Small intestine (tissue), 7 donors: ENCODE measurements around the gene ARHGEF25. TPM values are rescaled to one million over a fixed set of nuclear protein-coding genes. Genes with fewer than 3 reads are reported as not detected.
"Not testable (repeated sequence)": the region's sequence is repeated elsewhere in the genome, so short reads cannot be mapped to it uniquely, and the experiment has no call there.

Experiments used
- DNase-seq, 2 donors: peaks; one replicate each; pipeline versions ENCODE4 v3.0.0 to v3.0.0-alpha.2; 2013
- FAIRE-seq: peaks from 2 replicates; lab custom pipeline; 2012; peaks lifted over from hg19 to GRCh38; lab: Jason Lieb, UNC
- H3K27ac ChIP-seq, 3 donors: one replicate each; pipeline ENCODE4 v1.5.1; 2013; ENCODE audit warnings: low read length in 2 of 3, mild to moderate bottlenecking in 2 of 3, control low read depth in 1 of 3, inconsistent platforms in 1 of 3, low read depth in 1 of 3, moderate library complexity in 1 of 3
- H3K27me3 ChIP-seq, 3 donors: one replicate each; pipeline ENCODE4 v1.6.1; 2013; ENCODE audit warnings: low read length in 3 of 3, inconsistent platforms in 1 of 3; ENCODE audit not compliant: control insufficient read depth in 3 of 3, insufficient read depth in 3 of 3
- H3K36me3 ChIP-seq, 3 donors: one replicate each; pipeline ENCODE4 v1.6.1; 2013; ENCODE audit warnings: low read length in 3 of 3, inconsistent platforms in 1 of 3, low read depth in 1 of 3, mild to moderate bottlenecking in 1 of 3, moderate library complexity in 1 of 3; ENCODE audit not compliant: control insufficient read depth in 3 of 3, insufficient read depth in 2 of 3
- H3K4me1 ChIP-seq, 3 donors: one replicate each; pipeline ENCODE4 v1.6.1; 2013; ENCODE audit warnings: low read length in 2 of 3, inconsistent platforms in 1 of 3, low read depth in 1 of 3, mild to moderate bottlenecking in 1 of 3, moderate library complexity in 1 of 3; ENCODE audit not compliant: control insufficient read depth in 3 of 3, insufficient read depth in 2 of 3
- H3K4me3 ChIP-seq, 3 donors: one replicate each; pipeline ENCODE4 v1.5.1; 2013; ENCODE audit warnings: low read length in 3 of 3, control low read depth in 1 of 3, inconsistent platforms in 1 of 3, low read depth in 1 of 3, mild to moderate bottlenecking in 1 of 3, moderate library complexity in 1 of 3
- H3K9me3 ChIP-seq, 2 donors: one replicate each; pipeline ENCODE4 v1.6.1; 2013; ENCODE audit warnings: low read depth in 1 of 2, low read length in 1 of 2; ENCODE audit not compliant: control insufficient read depth in 2 of 2, insufficient read depth in 1 of 2
- WGBS, 3 donors: extraction: QIAGEN DNeasy Blood & Tissue Kit; methylation state at CpG; one replicate each; pipeline ENCODE4 v1.1.7; 2013; 5-methylcytosine and 5-hydroxymethylcytosine counted together
- polyA plus RNA-seq, 4 donors: library from polyadenylated mRNA; stranded (reverse) in 3 of 4; unstranded in 1 of 4; fragments of 200-250 nt in 3 of 4; fragments of 120-200 nt in 1 of 4; gene quantifications; one replicate each; pipeline versions ENCODE4 v1.2.1 to v1.2.3, GENCODE V29; 2013
- donor health status: healthy with polysubstance abuse.
- donor health status: control.
- donor health status: control.
- donor health status: Bipolar disorder and iron deficiency.
- donor health status: healthy.

ARHGEF25 gene
- polyA plus RNA-seq, 4 donors = 4.6 to 11.8 (median 6.0) TPM; not detected in 1

DNA sequence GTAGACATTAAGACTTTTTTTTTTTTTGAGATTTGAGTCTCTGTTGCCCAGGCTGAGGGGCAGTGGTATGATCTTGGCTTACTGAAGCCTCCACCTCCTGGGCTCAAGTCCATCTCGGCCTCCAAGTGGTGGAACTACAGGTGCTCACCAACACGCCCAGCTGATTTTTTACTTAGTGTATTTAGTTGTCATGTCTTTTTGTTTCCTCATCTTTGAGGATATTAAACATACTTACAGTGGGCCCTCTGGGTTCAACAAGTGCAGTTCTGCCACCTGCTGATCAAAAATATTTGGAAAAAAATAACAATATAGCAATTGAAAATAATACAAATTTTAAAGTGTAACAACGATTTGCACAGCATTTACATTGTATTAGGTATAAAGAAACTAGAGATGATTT, 26.1 kb downstream of the ARHGEF25 start:
- Histone ChIP-seq H3K4me1 (peaks cover 0 to 4% (median 0%) of the 10 kb centered on the region in 3 donors), H3K27ac (no peak overlapping the region), H3K27me3 (peaks cover 2 to 53% (median 11%) of the 10 kb centered on the region in 3 donors), H3K4me3 (no peak overlapping the region), H3K36me3 (no peaks in the 10 kb centered on the region), H3K9me3 (no peaks in the 10 kb centered on the region)
- DNase-seq (no peak), FAIRE-seq (no peak)
- 45 to 65% (median 47%) methylated on average over 3 of the region's 3 CpGs for WGBS, 3 donors

DNA sequence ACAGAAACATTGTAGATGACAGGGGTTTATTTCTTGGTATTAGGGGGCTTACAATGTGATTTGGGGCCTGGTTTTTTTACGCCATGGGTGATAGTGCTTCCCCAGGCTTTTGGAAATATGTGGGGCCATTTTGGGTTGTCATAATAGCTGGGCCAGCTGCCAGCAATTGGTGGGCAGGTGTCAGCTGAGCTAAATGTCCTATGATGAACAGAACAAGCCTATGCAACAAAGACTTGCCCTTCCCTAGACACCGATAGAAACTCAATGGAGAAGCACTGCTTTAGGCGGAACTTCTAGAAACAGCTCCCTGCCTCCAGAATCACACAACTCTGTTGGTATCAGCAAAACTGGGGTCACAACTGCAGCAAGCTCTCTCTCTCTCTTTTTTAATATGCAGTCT, 26.9 kb downstream of the ARHGEF25 start:
- WGBS, 3 donors = 79 to 88% (median 87%) methylated on average over 3 of the region's 3 CpGs
- no peaks in the 10 kb centered on the region for H3K4me1 ChIP-seq
- FAIRE-seq (no peak), DNase-seq (no peak)
- H3K27me3 ChIP-seq = peaks cover 2 to 47% (median 11%) of the 10 kb centered on the region in 3 donors
- no peaks in the 10 kb centered on the region for H3K36me3 ChIP-seq
- H3K4me3 ChIP-seq = no peak overlapping the region
- H3K27ac ChIP-seq = no peak overlapping the region
- no peaks in the 10 kb centered on the region for H3K9me3 ChIP-seq

DNA sequence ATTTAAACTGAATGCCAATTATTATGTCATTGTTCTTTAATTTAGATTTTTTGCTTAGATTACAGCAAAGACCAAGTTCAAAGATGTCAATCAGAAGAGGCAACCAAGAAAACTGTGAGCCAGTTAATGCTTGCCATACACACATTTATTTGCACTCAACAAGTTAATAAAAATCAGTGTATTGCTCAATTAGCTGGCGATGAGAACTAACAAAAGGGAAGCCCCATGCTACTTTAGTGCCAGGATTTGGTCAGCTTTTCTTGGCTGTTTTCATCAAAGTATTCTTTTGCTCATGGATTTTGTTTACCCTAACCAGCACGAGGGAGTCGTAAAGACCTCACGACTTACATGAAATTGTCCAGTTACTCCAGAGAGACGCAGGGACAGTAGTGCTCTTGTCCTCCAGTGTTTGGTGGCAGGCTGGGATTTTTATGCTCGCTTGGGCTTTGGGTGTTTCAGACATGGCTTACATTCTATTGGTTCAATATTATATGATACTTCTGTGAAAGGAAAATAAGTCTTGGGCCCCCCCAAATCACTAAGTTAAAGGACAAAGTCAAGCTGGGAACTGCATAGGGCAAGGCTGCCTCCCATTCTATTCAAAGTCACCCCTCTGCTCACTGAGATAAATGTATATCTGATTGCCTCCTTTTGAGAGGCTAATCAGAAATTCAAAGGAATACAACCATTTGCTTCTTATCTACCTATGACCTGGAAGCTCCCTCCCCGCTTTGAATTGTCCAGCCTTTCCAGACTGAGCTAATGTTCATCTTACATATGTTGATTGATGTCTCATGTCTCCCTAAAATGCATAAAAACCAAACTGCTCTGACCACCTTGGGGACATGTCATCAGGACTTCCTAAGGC, 29.2 kb downstream of the ARHGEF25 start:
- Histone ChIP-seq H3K27ac (no peak overlapping the region), H3K4me3 (no peak overlapping the region), H3K4me1 (no peaks in the 10 kb centered on the region), H3K36me3 (no peaks in the 10 kb centered on the region), H3K9me3 (peaks cover 0 to 5% of the 10 kb centered on the region in 2 donors), H3K27me3 (peaks cover 2 to 31% (median 7%) of the 10 kb centered on the region in 3 donors)
- WGBS, 3 donors = 61 to 68% (median 67%) methylated on average over 7 of the region's 7 CpGs
- FAIRE-seq = no peak
- no peak for DNase-seq

DNA sequence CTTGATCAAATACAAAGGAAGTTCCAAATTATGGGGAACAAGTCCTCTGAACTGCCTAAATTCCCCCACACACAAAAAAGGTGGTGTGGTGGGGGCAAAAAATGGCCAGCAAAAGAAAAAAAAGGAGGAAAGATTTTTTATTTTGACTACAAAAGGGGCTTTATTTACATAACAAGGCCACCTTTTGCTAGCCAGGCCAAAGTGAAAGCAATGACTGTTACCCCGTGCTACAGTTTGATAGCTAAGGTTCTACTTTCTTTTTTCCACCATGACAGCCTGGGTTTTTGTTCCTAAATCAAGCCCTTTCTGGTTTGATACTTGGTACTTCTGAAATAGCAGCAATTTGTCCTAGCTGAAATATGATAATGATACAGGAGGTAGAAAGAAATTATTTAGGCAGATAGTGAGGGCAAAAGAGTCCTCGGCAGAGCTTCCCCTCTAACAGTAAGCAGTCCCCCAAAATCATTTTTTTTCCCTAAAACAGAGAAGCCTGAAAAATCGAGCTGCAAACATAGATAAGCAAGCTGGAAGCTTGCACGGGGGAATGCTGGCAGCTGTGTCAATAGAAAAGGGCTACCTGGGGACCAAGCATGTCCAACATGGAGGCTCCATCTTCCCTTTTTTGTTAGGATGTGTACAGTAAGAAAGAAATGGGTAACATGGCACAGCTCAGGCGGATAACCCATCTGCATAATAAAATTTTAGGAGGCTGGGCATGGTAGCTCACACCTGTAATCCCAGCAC, 30.6 kb downstream of the ARHGEF25 start:
- no peak for DNase-seq
- Histone ChIP-seq H3K4me1 (no peaks in the 10 kb centered on the region), H3K4me3 (no peak overlapping the region), H3K36me3 (no peaks in the 10 kb centered on the region), H3K9me3 (peaks cover 0 to 13% of the 10 kb centered on the region in 2 donors), H3K27me3 (peaks cover 0 to 27% (median 7%) of the 10 kb centered on the region in 3 donors), H3K27ac (no peak overlapping the region)
- FAIRE-seq = no peak
- 39 to 57% (median 54%) methylated on average over 5 of the region's 5 CpGs for WGBS, 3 donors

DNA sequence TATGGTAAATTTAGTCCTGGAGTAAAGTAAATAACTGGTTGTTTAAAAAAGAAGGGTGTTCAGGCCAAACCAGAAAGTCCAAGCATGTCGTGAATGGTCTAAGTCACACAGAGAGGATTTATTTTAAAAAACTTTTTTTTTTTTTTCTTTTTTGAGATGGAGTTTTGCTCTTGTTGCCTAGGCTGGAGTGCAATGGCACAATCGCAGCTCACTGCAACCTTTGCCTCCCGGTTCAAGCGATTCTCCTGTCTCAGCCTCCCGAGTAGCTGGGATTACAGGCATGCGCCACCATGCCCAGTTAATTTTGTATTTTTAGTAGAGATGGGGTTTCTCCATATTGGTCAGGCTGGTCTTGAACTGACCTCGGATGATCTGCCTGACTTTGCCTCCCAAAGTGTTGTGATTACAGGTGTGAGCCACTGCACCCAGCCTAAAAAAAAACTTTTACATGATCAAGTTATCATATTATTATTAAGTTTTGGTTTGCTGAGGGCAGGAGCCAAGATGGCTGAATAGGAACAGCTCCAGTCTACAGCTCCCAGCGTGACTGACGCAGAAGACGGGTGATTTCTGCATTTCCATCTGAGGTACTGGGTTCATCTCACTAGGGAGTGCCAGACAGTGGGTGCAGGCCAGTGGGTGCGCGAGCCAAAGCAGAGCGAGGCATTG, 34.9 kb downstream of the ARHGEF25 start:
- not testable (repeated sequence) for H3K27me3 ChIP-seq, H3K4me1 ChIP-seq, FAIRE-seq, H3K4me3 ChIP-seq, DNase-seq, H3K36me3 ChIP-seq, H3K27ac ChIP-seq
- peaks cover 0 to 13% of the 10 kb centered on the region in 2 donors for H3K9me3 ChIP-seq
- WGBS, 3 donors = 71 to 81% (median 74%) methylated on average over 11 to 13 of the region's 13 CpGs

DNA sequence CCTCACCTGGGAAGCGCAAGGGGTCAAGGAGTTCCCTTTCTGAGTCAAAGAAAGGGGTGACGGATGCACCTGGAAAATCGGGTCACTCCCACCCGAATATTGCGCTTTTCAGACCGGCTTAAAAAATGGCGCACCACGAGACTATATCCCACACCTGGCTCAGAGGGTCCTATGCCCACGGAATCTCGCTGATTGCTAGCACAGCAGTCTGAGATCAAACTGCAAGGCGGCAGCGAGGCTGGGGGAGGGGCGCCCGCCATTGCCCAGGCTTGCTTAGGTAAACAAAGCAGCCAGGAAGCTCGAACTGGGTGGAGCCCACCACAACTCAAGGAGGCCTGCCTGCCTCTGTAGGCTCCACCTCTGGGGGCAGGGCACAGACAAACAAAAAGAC, 35.4 kb downstream of the ARHGEF25 start:
- H3K4me1 ChIP-seq, H3K27ac ChIP-seq, H3K36me3 ChIP-seq, H3K4me3 ChIP-seq, FAIRE-seq, H3K27me3 ChIP-seq, DNase-seq: not testable (repeated sequence)
- peaks cover 0 to 13% of the 10 kb centered on the region in 2 donors for H3K9me3 ChIP-seq
- WGBS, 3 donors = 90 to 94% (median 93%) methylated on average over 2 to 10 of the region's 15 CpGs

DNA sequence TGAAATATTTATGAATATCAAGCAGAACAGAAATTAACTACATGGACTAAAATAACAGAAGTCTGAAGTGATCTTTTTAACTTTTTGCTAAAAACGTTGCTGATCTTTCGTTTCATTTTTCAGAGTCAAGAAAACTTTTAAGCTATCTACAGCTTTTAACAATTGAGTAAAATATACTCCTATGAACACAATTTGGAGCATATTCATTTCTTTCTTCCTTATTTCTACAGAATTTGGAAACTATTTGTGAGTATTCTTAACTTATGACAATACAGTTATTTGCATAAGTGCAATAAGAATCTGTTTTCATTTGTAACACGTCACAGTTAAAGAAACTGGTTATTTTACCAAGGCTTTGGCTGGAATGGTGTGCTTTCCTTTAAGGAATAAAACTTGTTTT, 42.8 kb downstream of the ARHGEF25 start:
- Histone ChIP-seq H3K4me1 (no peaks in the 10 kb centered on the region), H3K36me3 (no peaks in the 10 kb centered on the region), H3K4me3 (no peak overlapping the region), H3K9me3 (peaks cover 0 to 3% of the 10 kb centered on the region in 2 donors), H3K27me3 (peaks cover 0 to 4% (median 0%) of the 10 kb centered on the region in 3 donors), H3K27ac (no peak overlapping the region)
- no peak for FAIRE-seq
- 61 to 67% (median 63%) methylated on average over 3 of the region's 3 CpGs for WGBS, 3 donors
- no peak for DNase-seq
